Stomach smooth muscle (tissue), 2 donors: ENCODE measurements around the gene MARCHF6.
A peak's percentile ranks its signal among the peaks of the same experiment; 100 is the strongest.
"Not testable (repeated sequence)": the region's sequence is repeated elsewhere in the genome, so short reads cannot be mapped to it uniquely, and the experiment has no call there.

Experiments used
- H3K27ac ChIP-seq: one replicate; pipeline ENCODE4 v1.7.0; 2013; ENCODE audit warnings: mild to moderate bottlenecking, low read length, inconsistent platforms
- H3K27me3 ChIP-seq, 2 donors: one replicate each; pipeline ENCODE4 v1.7.0; 2013; ENCODE audit warnings: low read length in 2 of 2; ENCODE audit not compliant: insufficient read depth in 2 of 2, control insufficient read depth in 1 of 2
- H3K36me3 ChIP-seq, 2 donors: one replicate each; pipeline ENCODE4 v1.7.0; 2013; ENCODE audit warnings: low read length in 2 of 2; ENCODE audit not compliant: control insufficient read depth in 2 of 2, insufficient read depth in 2 of 2
- H3K4me1 ChIP-seq: one replicate; pipeline ENCODE4 v1.7.0; 2013; ENCODE audit warnings: low read length; ENCODE audit not compliant: control insufficient read depth, insufficient read depth
- H3K4me3 ChIP-seq, 2 donors: one replicate each; pipeline ENCODE4 v1.7.0; 2013; ENCODE audit warnings: low read length in 2 of 2
- H3K9ac ChIP-seq, 2 donors: one replicate each; pipeline ENCODE4 v1.7.0; 2013; ENCODE audit warnings: low read length in 2 of 2, mild to moderate bottlenecking in 1 of 2
- H3K9me3 ChIP-seq, 2 donors: one replicate each; pipeline ENCODE4 v1.7.0; 2013; ENCODE audit warnings: low read length in 2 of 2; ENCODE audit not compliant: control insufficient read depth in 2 of 2
- donor health status: healthy.
- donor health status: Pancreatic carcinoma.

Gene MARCHF6

DNA sequence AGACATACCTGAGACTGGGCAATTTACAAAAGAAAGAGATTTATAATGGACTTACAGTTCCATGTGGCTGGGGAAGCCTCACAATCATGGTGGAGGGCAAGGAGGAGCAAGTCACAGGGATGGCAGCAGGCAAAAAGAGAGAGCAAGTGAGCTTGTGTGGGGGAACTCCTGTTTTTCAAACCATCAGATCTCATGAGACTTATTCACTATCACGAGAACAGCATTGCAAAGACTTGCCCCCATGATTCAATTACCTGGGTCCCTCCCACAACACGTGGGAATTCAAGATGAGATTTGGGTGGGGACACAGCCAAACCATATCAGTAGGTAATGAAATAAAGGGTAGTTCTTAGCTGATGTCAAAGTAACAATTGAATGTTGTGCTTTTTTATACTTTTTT lies 17.9 kb downstream of the MARCHF6 start:
- H3K9me3 ChIP-seq, H3K27me3 ChIP-seq, H3K36me3 ChIP-seq, H3K9ac ChIP-seq, H3K4me3 ChIP-seq, H3K27ac ChIP-seq: not testable (repeated sequence)
- H3K4me1 ChIP-seq, result peaks cover 26% of the 10 kb centered on the region

DNA sequence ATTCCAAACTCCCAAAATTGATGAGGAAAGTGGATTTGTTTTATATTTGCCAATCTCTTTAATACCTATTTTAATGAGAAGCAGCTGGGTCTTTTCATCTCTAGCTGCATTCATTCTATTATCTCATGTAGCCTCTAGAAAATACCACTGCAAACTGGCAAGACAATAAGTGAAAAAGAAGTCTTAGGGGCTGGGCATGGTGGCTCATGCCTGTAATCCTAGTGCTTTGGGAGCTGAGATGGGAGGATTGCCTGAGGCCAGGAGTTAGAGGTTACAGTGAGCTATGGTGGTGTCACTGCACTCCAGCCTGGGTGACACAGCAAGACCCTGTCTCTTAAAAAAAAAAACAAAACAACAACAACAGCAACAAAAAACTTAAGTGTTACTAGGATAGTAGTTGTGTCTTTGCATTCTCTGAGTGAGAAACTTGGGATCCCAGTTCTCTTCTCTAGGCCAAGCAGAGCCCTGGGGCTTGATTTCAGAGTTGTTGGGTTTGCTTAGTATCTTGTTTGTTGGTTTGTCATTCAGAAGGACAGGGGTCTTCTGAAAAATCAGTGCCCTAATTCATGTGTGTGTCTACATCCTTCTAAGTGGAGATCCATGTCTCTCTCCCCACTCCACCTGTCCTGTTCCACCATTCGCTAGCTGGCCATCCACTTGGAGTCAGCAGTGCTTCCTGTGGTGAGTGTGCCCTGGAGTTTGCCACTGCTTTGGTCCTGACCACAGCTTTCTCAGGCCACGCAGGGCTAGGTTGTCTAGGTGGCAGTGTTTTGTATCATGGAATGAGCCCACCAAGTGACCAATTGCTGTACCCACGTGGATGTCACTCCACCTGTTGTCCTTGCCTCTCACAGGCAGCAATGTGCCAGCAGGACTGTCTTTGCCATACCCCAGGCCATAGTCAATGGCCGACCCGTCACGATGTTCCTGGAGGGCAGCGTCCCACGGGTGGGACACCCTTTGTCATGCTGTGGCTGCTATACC lies 19.5 kb downstream of the MARCHF6 start:
- H3K4me1 ChIP-seq, result peaks cover 30% of the 10 kb centered on the region

DNA sequence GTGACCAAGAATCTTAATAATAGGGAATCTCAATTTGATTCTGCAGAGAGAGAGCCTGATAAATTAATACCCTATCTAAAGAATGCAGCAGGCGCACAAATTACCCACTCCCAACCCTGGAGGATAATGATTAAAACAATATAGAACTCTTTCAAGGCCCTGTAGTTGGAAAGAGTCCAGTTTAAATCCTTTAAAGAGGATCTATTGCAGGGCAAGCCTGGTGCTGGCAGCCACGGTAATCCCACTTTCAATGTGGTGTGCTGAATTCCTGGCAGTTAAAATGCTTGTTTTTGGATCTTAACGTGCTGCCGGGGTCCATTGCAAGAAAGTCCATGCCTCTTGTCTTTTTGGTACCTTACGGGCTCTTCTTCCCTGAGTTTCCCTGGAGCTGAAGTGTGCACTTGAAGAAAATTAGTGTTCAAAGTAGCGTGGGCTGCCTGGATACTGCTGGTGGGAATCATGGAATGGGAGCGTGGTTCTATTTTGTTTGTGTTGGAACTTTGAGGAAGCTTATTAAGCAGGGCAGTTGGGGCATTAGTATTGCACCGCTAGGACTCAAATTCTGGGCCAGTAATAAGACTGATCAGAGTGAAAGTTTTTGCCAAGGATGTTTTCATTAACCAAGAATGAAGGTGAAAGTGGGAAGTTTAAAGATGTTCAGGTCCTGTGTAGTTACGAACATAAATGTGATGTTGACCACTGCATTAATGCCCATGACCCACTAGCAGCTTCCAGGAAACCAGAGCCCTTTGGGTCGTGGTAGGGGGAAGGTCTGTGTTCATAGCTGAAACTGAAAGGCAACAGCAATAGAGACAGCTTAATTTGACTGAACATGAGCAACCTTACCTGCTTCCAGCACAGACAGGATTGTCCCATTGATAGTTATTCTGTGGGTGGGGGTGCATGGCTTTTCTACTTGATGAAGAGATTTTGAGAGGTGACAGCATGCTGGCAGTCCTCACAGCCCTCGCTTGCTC lies 20.8 kb downstream of the MARCHF6 start:
- H3K27me3 ChIP-seq, result no peaks in the 10 kb centered on the region
- H3K27ac ChIP-seq, result no peak overlapping the region
- no peak overlapping the region for H3K9ac ChIP-seq
- H3K9me3 ChIP-seq, result no peaks in the 10 kb centered on the region
- peaks cover 0 to 5% of the 10 kb centered on the region in 2 donors for H3K36me3 ChIP-seq
- H3K4me3 ChIP-seq, result peak overlapping the region in 1 of 2 donors; percentile 23
- peaks cover 30% of the 10 kb centered on the region for H3K4me1 ChIP-seq

More for the DNA sequence above, 19.5 kb downstream of the MARCHF6 start:
- H3K9ac ChIP-seq, result no peak overlapping the region
- H3K36me3 ChIP-seq, result peaks cover 0 to 5% of the 10 kb centered on the region in 2 donors
- no peaks in the 10 kb centered on the region for H3K27me3 ChIP-seq
- H3K27ac ChIP-seq, result no peak overlapping the region
- H3K9me3 ChIP-seq, result no peaks in the 10 kb centered on the region
- H3K4me3 ChIP-seq, result no peak overlapping the region

DNA sequence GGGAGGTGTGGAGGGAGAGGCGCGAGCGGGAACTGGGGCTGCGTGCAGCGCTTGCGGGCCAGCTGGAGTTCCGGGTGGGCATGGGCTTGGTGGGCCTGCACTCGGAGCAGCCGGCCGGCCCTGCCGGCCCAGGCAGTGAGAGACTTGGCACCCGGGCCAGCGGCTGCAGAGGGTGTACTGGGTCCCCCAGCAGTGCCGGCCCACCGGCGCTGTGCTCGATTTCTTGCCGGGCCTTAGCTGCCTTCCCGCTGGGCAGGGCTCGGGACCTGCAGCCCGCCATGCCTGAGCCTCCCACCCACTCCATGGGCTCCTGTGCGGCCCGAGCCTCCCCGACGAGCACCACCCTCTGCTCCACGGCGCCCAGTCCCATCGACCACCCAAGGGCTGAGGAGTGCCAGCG lies 21.7 kb downstream of the MARCHF6 start:
- not testable (repeated sequence) for H3K9ac ChIP-seq, H3K4me3 ChIP-seq, H3K27ac ChIP-seq, H3K36me3 ChIP-seq, H3K27me3 ChIP-seq, H3K9me3 ChIP-seq
- peaks cover 30% of the 10 kb centered on the region for H3K4me1 ChIP-seq

DNA sequence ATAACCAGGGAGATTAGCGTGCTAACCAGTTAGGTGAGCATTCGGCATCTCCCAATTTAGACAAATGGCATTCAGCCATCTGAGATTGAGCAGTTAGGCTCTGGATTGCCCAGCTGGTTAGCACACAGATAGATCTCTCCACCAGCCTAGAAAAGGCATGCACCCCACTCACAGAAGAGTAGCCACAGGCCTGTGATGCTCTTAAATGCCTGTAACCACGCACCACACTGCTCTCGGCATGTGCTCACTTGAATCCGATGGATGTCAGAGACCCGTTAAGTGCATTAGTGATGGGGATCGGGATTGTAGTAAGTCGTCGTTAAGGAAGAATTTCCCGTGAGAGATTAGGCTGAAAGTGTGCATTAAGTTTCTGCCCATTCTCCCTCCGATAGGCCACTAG lies 23.0 kb downstream of the MARCHF6 start:
- H3K4me3 ChIP-seq, result no peak overlapping the region
- H3K27ac ChIP-seq, result no peak overlapping the region
- peaks cover 30% of the 10 kb centered on the region for H3K4me1 ChIP-seq
- no peaks in the 10 kb centered on the region for H3K9me3 ChIP-seq
- peaks cover 0 to 5% of the 10 kb centered on the region in 2 donors for H3K36me3 ChIP-seq
- no peak overlapping the region for H3K9ac ChIP-seq
- H3K27me3 ChIP-seq, result no peaks in the 10 kb centered on the region

DNA sequence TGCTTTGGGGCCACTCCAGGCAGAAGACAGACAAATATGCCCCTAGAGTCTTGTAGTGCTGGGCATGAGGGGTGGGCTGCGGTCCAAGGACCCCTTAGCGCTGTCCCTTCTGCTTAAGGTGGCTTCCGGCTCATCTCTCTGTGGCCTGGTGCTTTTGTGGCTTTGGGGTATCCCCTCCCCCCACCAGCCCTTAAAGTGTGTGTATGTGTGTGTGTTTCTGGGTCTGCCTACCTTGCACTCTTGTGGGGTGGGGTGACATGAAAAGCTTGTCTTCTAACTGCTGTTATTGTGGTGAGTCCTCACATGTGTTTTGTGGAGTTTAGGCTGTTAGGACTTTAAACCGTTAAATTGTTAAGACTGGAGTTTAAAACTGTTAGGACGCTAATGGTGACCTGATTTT lies 23.6 kb downstream of the MARCHF6 start:
- Histone ChIP-seq H3K27me3 (no peaks in the 10 kb centered on the region), H3K27ac (no peak overlapping the region), H3K4me3 (no peak overlapping the region), H3K9ac (no peak overlapping the region), H3K36me3 (peaks cover 0 to 5% of the 10 kb centered on the region in 2 donors), H3K9me3 (no peaks in the 10 kb centered on the region), H3K4me1 (peaks cover 30% of the 10 kb centered on the region)

DNA sequence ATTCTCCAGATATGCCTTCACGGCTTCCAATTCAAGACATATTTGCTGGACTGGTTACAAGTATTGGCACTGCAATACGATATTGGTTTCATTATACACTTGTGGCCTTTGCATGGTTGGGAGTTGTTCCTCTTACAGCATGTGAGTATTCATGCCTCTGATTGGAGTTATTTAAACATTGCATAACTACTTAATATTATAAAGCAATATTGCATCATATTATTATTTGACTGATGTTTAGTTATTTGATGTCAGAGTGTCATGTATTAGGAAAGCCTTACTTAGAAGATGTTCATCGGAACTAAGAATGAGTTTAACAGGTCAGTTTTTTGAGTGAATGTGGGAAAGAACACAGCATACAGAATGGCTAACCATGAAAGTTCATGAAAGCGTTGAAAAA lies 28.3 kb downstream of the MARCHF6 start:
- Histone ChIP-seq H3K4me1 (peaks cover 4% of the 10 kb centered on the region), H3K27me3 (no peaks in the 10 kb centered on the region), H3K36me3 (peaks cover 0 to under 1% of the 10 kb centered on the region in 2 donors), H3K4me3 (no peak overlapping the region), H3K9me3 (no peaks in the 10 kb centered on the region), H3K27ac (no peak overlapping the region), H3K9ac (no peak overlapping the region)

DNA sequence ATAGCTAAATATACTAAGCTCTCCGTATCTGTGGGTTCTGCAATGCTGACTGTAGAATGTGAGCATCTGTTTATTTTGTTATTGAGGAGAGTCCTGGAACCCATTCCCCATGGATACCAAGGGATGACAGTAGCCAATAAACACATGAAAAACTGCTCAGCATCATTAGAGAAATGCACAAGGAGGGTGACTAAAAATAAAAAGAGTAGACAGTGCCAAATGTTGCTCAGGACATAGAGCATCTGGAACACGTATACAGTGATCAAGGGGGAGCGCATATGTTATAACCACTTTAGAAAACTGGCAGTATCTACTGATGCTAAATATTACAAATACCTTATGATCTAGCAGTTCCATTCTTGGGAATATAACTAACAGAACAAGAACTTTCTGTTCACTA lies 31.0 kb downstream of the MARCHF6 start:
- H3K36me3 ChIP-seq, result peaks cover 6 to 10% of the 10 kb centered on the region in 2 donors
- H3K4me1 ChIP-seq, result no peaks in the 10 kb centered on the region
- no peaks in the 10 kb centered on the region for H3K27me3 ChIP-seq
- no peak overlapping the region for H3K9ac ChIP-seq
- no peak overlapping the region for H3K27ac ChIP-seq
- H3K4me3 ChIP-seq, result no peak overlapping the region
- no peaks in the 10 kb centered on the region for H3K9me3 ChIP-seq

DNA sequence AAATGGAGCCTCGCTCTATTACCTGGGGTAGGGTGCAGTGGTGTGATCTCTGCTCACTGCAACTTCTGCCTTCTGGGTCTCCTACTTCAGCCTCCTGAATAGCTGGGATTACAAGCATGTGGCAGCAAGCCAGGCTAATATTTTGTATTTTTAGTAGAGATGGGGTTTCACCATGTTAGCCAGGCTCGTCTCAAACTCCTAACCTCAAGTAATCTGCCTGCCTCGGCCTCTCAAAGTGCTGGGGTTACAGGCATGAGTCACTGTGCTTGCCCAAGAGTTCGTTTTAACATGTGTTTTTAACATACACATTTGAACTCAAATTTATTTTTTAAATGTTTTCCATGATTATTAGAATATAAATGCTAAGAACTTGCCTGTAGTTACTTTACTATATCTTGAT lies 34.2 kb downstream of the MARCHF6 start:
- Histone ChIP-seq H3K9me3 (no peaks in the 10 kb centered on the region), H3K27me3 (no peaks in the 10 kb centered on the region), H3K36me3 (peaks cover 16 to 20% of the 10 kb centered on the region in 2 donors), H3K4me3 (no peak overlapping the region), H3K27ac (no peak overlapping the region), H3K4me1 (no peaks in the 10 kb centered on the region), H3K9ac (no peak overlapping the region)

DNA sequence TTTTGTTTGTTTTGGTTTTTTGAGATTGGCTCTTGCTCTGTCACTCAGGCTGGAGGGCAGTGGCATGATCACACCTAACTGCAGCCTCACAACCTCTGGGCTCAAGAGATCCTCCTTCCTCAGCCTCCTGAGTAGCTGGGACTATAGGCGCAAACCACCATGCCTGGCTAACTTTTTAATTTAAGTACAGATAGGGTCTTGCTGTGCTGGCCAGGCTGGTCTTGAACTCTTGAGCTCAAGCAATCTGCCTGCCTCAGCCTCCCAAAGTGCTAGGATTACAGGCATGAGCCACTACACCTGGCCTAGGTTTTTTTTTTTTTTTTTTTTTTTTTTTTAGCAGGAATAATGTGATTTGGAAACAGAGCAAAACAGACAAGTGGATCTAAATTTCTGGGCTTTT lies 37.6 kb downstream of the MARCHF6 start:
- Histone ChIP-seq H3K4me3 (no peak overlapping the region), H3K27me3 (no peaks in the 10 kb centered on the region), H3K4me1 (no peaks in the 10 kb centered on the region), H3K9ac (no peak overlapping the region), H3K36me3 (peaks cover 27 to 39% of the 10 kb centered on the region in 2 donors), H3K27ac (no peak overlapping the region), H3K9me3 (no peaks in the 10 kb centered on the region)
